Loucy (cell line): ENCODE measurements around the gene PITRM1.

ENCODE experiments used
- H2AFZ ChIP-seq: fragments of 200-600 bp; sonication (generic); 2 replicates; pipeline ENCODE4 v1.6.0; 2016; ENCODE audit warnings: antibody characterized with exemption, mild to moderate bottlenecking, low read length, moderate library complexity
- H3F3A ChIP-seq: fragments of 200-600 bp; 2 replicates; pipeline ENCODE4 v1.6.0; 2016; ENCODE audit warnings: antibody characterized with exemption, low read depth, mild to moderate bottlenecking
- H3K27me3 ChIP-seq: fragments of 200-600 bp; sonication (generic); 2 replicates; pipeline ENCODE4 v1.6.1; 2014; ENCODE audit warnings: low read length, mild to moderate bottlenecking; ENCODE audit not compliant: insufficient read depth, poor library complexity, severe bottlenecking
- H3K36me3 ChIP-seq: fragments of 200-600 bp; sonication (generic); 2 replicates; pipeline ENCODE4 v1.6.1; 2016; ENCODE audit warnings: low read length; ENCODE audit not compliant: insufficient read depth
- H3K4me1 ChIP-seq: fragments of 200-600 bp; sonication (generic); 2 replicates; pipeline ENCODE4 v1.5.1; 2014; ENCODE audit warnings: low read length, mild to moderate bottlenecking; ENCODE audit not compliant: insufficient read depth, poor library complexity, severe bottlenecking
- H3K4me2 ChIP-seq: fragments of 200-600 bp; sonication (generic); 2 replicates; pipeline ENCODE4 v1.6.0; 2014; ENCODE audit warnings: antibody characterized with exemption, low read length, low read depth, mild to moderate bottlenecking; ENCODE audit not compliant: poor library complexity, severe bottlenecking
- H3K4me3 ChIP-seq: fragments of 200-600 bp; sonication (generic); 2 replicates; pipeline ENCODE4 v1.5.1; 2014; ENCODE audit warnings: low read length, mild to moderate bottlenecking, mixed read lengths; ENCODE audit not compliant: poor library complexity, severe bottlenecking
- H3K79me2 ChIP-seq: fragments of 200-600 bp; sonication (generic); 2 replicates; pipeline ENCODE4 v1.6.1; 2014; ENCODE audit warnings: low read length; ENCODE audit not compliant: insufficient read depth
- H3K9ac ChIP-seq: fragments of 200-600 bp; sonication (generic); 2 replicates; pipeline ENCODE4 v1.6.0; 2014; ENCODE audit warnings: mild to moderate bottlenecking, low read depth, low read length, moderate library complexity; ENCODE audit not compliant: poor library complexity, severe bottlenecking
- H3K9me2 ChIP-seq: fragments of 200-600 bp; sonication (generic); replicated peaks from 2 replicates; pipeline ENCODE4 v1.6.1; 2016; ENCODE audit warnings: low read depth, low read length, mixed read lengths
- H3K9me3 ChIP-seq: fragments of 200-600 bp; sonication (generic); 2 replicates; pipeline ENCODE4 v1.6.1; 2014; ENCODE audit warnings: mild to moderate bottlenecking, antibody characterized with exemption, low read length, low read depth; ENCODE audit not compliant: insufficient read depth
- H4K20me1 ChIP-seq: fragments of 200-600 bp; sonication (generic); 2 replicates; pipeline ENCODE4 v1.6.0; 2014; ENCODE audit warnings: antibody characterized with exemption, low read length, mild to moderate bottlenecking; ENCODE audit not compliant: insufficient read depth, poor library complexity, severe bottlenecking
- CTCF ChIP-seq: fragments of 200-600 bp; sonication (generic); conservative IDR thresholded peaks from 2 replicates; pipeline ENCODE4 v1.5.1; 2014; ENCODE audit warnings: mild to moderate bottlenecking, antibody characterized with exemption, low read length
- EZH2phosphoT487 ChIP-seq: fragments of 200-600 bp; IDR thresholded peaks from 2 replicates; pipeline ENCODE4 v1.6.1; 2018; ENCODE audit warnings: antibody characterized with exemption, mild to moderate bottlenecking, moderate library complexity, borderline replicate concordance

PITRM1 gene

GRCh38 chr10:3196958-3197347 lies 24.4 kb upstream of the PITRM1 start:
- no peaks in the 10 kb centered on the region for H3K9me3 ChIP-seq
- H3K4me3 ChIP-seq, result no peak overlapping the region
- H3K4me1 ChIP-seq, result no peaks in the 10 kb centered on the region
- H3K27me3 ChIP-seq, result peaks cover 61% of the 10 kb centered on the region
- H3K79me2 ChIP-seq, result no peaks in the 10 kb centered on the region
- peak overlapping the region; percentile 17 for H3K4me2 ChIP-seq
- H4K20me1 ChIP-seq, result no peaks in the 10 kb centered on the region
- H3F3A ChIP-seq, result no peaks in the 10 kb centered on the region
- no peak overlapping the region for H3K9ac ChIP-seq
- TF ChIP-seq CTCF (no peak), EZH2phosphoT487 (no peak)
- H3K36me3 ChIP-seq, result no peaks in the 10 kb centered on the region
- no peaks in the 10 kb centered on the region for H3K9me2 ChIP-seq
- H2AFZ ChIP-seq, result no peak overlapping the region

GRCh38 chr10:3196482-3196881 lies 23.9 kb upstream of the PITRM1 start:
- Histone ChIP-seq H3K9me3 (no peaks in the 10 kb centered on the region), H3K9ac (no peak overlapping the region), H3K79me2 (no peaks in the 10 kb centered on the region), H3K4me3 (no peak overlapping the region), H3K36me3 (no peaks in the 10 kb centered on the region), H3K4me1 (no peaks in the 10 kb centered on the region), H3K9me2 (no peaks in the 10 kb centered on the region), H3K4me2 (no peak overlapping the region), H3K27me3 (peaks cover 56% of the 10 kb centered on the region), H4K20me1 (no peaks in the 10 kb centered on the region), H3F3A (no peaks in the 10 kb centered on the region), H2AFZ (no peak overlapping the region)
- TF ChIP-seq CTCF (no peak), EZH2phosphoT487 (no peak)

GRCh38 chr10:3195726-3196125 lies 23.1 kb upstream of the PITRM1 start:
- H4K20me1 ChIP-seq, result no peaks in the 10 kb centered on the region
- H3K4me3 ChIP-seq, result no peak overlapping the region
- peaks cover 48% of the 10 kb centered on the region for H3K27me3 ChIP-seq
- TF ChIP-seq CTCF, result no peak
- TF ChIP-seq EZH2phosphoT487, result no peak
- H3K36me3 ChIP-seq, result no peaks in the 10 kb centered on the region
- H2AFZ ChIP-seq, result no peak overlapping the region
- H3F3A ChIP-seq, result no peaks in the 10 kb centered on the region
- no peak overlapping the region for H3K4me2 ChIP-seq
- H3K9me2 ChIP-seq, result no peaks in the 10 kb centered on the region
- no peak overlapping the region for H3K9ac ChIP-seq
- no peaks in the 10 kb centered on the region for H3K4me1 ChIP-seq
- H3K9me3 ChIP-seq, result no peaks in the 10 kb centered on the region
- H3K79me2 ChIP-seq, result no peaks in the 10 kb centered on the region
